B cell (primary cell): ENCODE measurements around the gene ADAMTS19. TPM values are rescaled to one million over a fixed set of nuclear protein-coding genes. Genes with fewer than 3 reads are reported as not detected.

ENCODE experiments used
- ATAC-seq: fragments of 200-7000 bp; cut with Tn5 transposase; one replicate; pipeline ENCODE4 v1.10.0; 2021; ENCODE audit warnings: low read depth, mild to moderate bottlenecking, moderate number of reproducible peaks, moderate library complexity
- CTCF ChIA-PET: fragments of 350-600 bp; sonication (Branson Sonifier 250); formaldehyde crosslinking; loops from one replicate; lab custom pipeline; 2021; ENCODE audit warnings: antibody characterized with exemption, inconsistent platforms; lab: Charles Lee
- POLR2A ChIA-PET: fragments of 350-600 bp; sonication (Branson Sonifier 250); formaldehyde crosslinking; loops from one replicate; lab custom pipeline; 2021; ENCODE audit warnings: antibody characterized with exemption; lab: Charles Lee
- DNase-seq: peaks from one replicate; pipeline ENCODE4 v3.0.0; 2013
- H2AFZ ChIP-seq: 2 replicates; pipeline ENCODE4 v1.6.1; 2012; ENCODE audit warnings: mild to moderate bottlenecking, low read depth, low read length; ENCODE audit not compliant: insufficient read depth, poor library complexity, severe bottlenecking
- H3K27ac ChIP-seq, 2 donors: 1 replicate in 1 of 2; 2 replicates in 1 of 2; pipeline ENCODE4 v1.5.1; 2012 to 2013; ENCODE audit warnings: low read length in 2 of 2, mild to moderate bottlenecking in 2 of 2, moderate library complexity in 1 of 2
- H3K27me3 ChIP-seq, 4 experiments: fragments of 200-600 bp in 1 of 4; sonication (generic) in 1 of 4; replicated peaks in 1 of 4; 1 replicate in 2 of 4; 2 replicates in 2 of 4; pipeline versions ENCODE4 v1.6.1 to v1.7.0; 2013 to 2016; ENCODE audit warnings: low read length in 3 of 4, mild to moderate bottlenecking in 2 of 4, mixed read lengths in 1 of 4, moderate library complexity in 1 of 4; ENCODE audit not compliant: insufficient read depth in 4 of 4, control insufficient read depth in 3 of 4; ENCODE audit errors: control extremely low read depth in 1 of 4
- H3K36me3 ChIP-seq, 2 experiments: replicated peaks in 1 of 2; 1 replicate in 1 of 2; 2 replicates in 1 of 2; pipeline versions ENCODE4 v1.6.1 to v1.7.1; 2013; ENCODE audit warnings: low read length in 1 of 2; ENCODE audit not compliant: insufficient read depth in 2 of 2, control insufficient read depth in 1 of 2; ENCODE audit errors: control extremely low read depth in 1 of 2, extremely low read depth in 1 of 2
- H3K4me1 ChIP-seq, 2 donors: fragments of 200-600 bp in 1 of 2; sonication (generic) in 1 of 2; 1 replicate in 1 of 2; 2 replicates in 1 of 2; pipeline versions ENCODE4 v1.5.1 to v1.6.1; 2013 to 2017; ENCODE audit warnings: low read length in 2 of 2; ENCODE audit not compliant: control insufficient read depth in 2 of 2, insufficient read depth in 2 of 2
- H3K4me2 ChIP-seq: replicated peaks from 2 replicates; pipeline ENCODE3; 2012; ENCODE audit warnings: mild to moderate bottlenecking, low read depth, low read length; ENCODE audit not compliant: poor library complexity, severe bottlenecking
- H3K4me3 ChIP-seq, 5 experiments: fragments of 200-600 bp in 1 of 5; sonication (generic) in 1 of 5; 1 replicate in 3 of 5; 2 replicates in 2 of 5; pipeline versions ENCODE4 v1.5.1 to v1.7.0; 2011 to 2016; ENCODE audit warnings: low read length in 4 of 5, mild to moderate bottlenecking in 4 of 5, low read depth in 2 of 5, control low read depth in 1 of 5, moderate library complexity in 1 of 5; ENCODE audit not compliant: insufficient read depth in 1 of 5; ENCODE audit errors: control extremely low read depth in 1 of 5, extremely low read depth in 1 of 5
- H3K79me2 ChIP-seq: fragments of 200-600 bp; sonication (generic); one replicate; pipeline ENCODE4 v1.6.0; 2016; ENCODE audit warnings: low read length; ENCODE audit not compliant: control insufficient read depth, insufficient read depth
- H3K9ac ChIP-seq: fragments of 200-600 bp; sonication (generic); 2 replicates; pipeline ENCODE4 v1.6.1; 2017; ENCODE audit warnings: mild to moderate bottlenecking, low read length, moderate library complexity
- H3K9me3 ChIP-seq, 3 donors: one replicate each; pipeline versions ENCODE4 v1.6.1 to v1.7.1; 2013; ENCODE audit warnings: low read length in 2 of 3; ENCODE audit not compliant: control insufficient read depth in 2 of 3, insufficient read depth in 1 of 3; ENCODE audit errors: control extremely low read depth in 1 of 3
- H4K20me1 ChIP-seq: 2 replicates; pipeline ENCODE4 v1.6.0; 2012; ENCODE audit warnings: mild to moderate bottlenecking, low read length; ENCODE audit not compliant: insufficient read depth, control insufficient read depth, poor library complexity, severe bottlenecking
- H3K27ac Mint-ChIP-seq: one replicate; pipeline ENCODE4 v1.8.0; 2021; ENCODE audit warnings: mixed read lengths
- H3K27me3 Mint-ChIP-seq: one replicate; pipeline ENCODE4 v1.8.0; 2021; ENCODE audit warnings: mixed read lengths
- H3K4me1 Mint-ChIP-seq: one replicate; pipeline ENCODE4 v1.8.0; 2021; ENCODE audit warnings: mixed read lengths
- H3K4me3 Mint-ChIP-seq: one replicate; pipeline ENCODE4 v1.8.0; 2021; ENCODE audit warnings: mixed read lengths
- H3K9me3 Mint-ChIP-seq: one replicate; pipeline ENCODE4 v1.8.0; 2022; ENCODE audit warnings: mixed read lengths; ENCODE audit not compliant: insufficient read depth
- EZH2 ChIP-seq: IDR thresholded peaks from 2 replicates; pipeline ENCODE4 v1.6.1; 2012; ENCODE audit warnings: borderline replicate concordance, low read depth, mild to moderate bottlenecking, moderate library complexity, low read length; ENCODE audit not compliant: insufficient read depth, poor library complexity, severe bottlenecking
- WGBS: methylation state at CpG from one replicate; pipeline ENCODE4 v1.1.5; 2013; ENCODE audit warnings: missing lambda C conversion rate; ENCODE audit not compliant: insufficient coverage; 5-methylcytosine and 5-hydroxymethylcytosine counted together
- intact Hi-C: fragments of 100-400 bp; cut with micrococcal nuclease; formaldehyde crosslinking; loops from one replicate; pipeline ENCODE4 v1.10.0; 2022
- polyA plus RNA-seq: library from polyadenylated mRNA; depleted of rRNA; stranded (reverse); fragments of >200 nt; gene quantifications from 2 replicates; pipeline ENCODE4 v1.2.3, GENCODE V29; 2012
- total RNA-seq, 2 donors: library from RNA; stranded (reverse); fragments of 120-200 nt in 1 of 2; gene quantifications; 1 replicate in 1 of 2; 2 replicates in 1 of 2; pipeline versions ENCODE4 v1.2.3 to v1.2.4, GENCODE V29; 2013 to 2022
- TF ChIP-seq, protein P1 (sequence below): fragments of 200-600 bp; IDR thresholded peaks from one replicate; pipeline ENCODE4 v1.8.0; 2022; ENCODE audit warnings: antibody characterized with exemption, mild to moderate bottlenecking

Gene ADAMTS19
- total and polyA plus RNA-seq, 2 donors (not counting 1 experiment from before 2014, with no cell fraction given), result not detected

DNA sequence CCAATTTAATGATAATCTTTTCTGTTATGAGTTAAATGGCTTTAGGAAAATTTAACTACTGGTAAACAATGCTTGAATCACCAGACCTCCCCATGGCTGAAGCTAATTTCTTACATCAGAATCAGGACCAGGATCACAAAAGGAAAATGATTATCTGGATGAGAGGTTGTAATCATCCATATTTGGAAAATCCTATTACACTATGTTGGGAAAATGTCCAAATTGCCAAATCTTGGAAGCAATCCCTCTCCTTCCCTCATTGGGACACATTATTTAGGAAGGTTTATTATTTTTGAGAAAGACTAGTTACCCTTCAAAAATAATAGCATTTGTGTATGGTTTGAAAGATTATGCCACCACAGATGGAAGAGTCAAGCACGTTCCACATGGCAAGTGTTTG, 157.1 kb downstream of the ADAMTS19 start:
- DNase-seq, result no peak
- ChIA-PET CTCF (no interaction called here), POLR2A (no interaction called here)
- Histone ChIP-seq H3K27me3 (no peaks in the 10 kb centered on the region), H3K79me2 (no peaks in the 10 kb centered on the region), H2AFZ (no peak overlapping the region), H3K4me2 (no peak overlapping the region), H4K20me1 (no peaks in the 10 kb centered on the region), H3K9ac (no peak overlapping the region), H3K4me1 (no peaks in the 10 kb centered on the region), H3K36me3 (no peaks in the 10 kb centered on the region), H3K27ac (no peak overlapping the region), H3K4me3 (no peak overlapping the region), H3K9me3 (no peaks in the 10 kb centered on the region)
- TF ChIP-seq, protein P1, sequence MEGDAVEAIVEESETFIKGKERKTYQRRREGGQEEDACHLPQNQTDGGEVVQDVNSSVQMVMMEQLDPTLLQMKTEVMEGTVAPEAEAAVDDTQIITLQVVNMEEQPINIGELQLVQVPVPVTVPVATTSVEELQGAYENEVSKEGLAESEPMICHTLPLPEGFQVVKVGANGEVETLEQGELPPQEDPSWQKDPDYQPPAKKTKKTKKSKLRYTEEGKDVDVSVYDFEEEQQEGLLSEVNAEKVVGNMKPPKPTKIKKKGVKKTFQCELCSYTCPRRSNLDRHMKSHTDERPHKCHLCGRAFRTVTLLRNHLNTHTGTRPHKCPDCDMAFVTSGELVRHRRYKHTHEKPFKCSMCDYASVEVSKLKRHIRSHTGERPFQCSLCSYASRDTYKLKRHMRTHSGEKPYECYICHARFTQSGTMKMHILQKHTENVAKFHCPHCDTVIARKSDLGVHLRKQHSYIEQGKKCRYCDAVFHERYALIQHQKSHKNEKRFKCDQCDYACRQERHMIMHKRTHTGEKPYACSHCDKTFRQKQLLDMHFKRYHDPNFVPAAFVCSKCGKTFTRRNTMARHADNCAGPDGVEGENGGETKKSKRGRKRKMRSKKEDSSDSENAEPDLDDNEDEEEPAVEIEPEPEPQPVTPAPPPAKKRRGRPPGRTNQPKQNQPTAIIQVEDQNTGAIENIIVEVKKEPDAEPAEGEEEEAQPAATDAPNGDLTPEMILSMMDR, result no peak
- TF ChIP-seq EZH2, result no peak
- Mint-ChIP-seq H3K9me3 (no peaks in the 10 kb centered on the region), H3K27me3 (no peaks in the 10 kb centered on the region), H3K4me1 (no peaks in the 10 kb centered on the region), H3K4me3 (no peak overlapping the region), H3K27ac (no peak overlapping the region)
- WGBS, result 83% methylated on average over 1 of the region's 1 CpG
- intact Hi-C loops, result no loop called here
- no peak for ATAC-seq

DNA sequence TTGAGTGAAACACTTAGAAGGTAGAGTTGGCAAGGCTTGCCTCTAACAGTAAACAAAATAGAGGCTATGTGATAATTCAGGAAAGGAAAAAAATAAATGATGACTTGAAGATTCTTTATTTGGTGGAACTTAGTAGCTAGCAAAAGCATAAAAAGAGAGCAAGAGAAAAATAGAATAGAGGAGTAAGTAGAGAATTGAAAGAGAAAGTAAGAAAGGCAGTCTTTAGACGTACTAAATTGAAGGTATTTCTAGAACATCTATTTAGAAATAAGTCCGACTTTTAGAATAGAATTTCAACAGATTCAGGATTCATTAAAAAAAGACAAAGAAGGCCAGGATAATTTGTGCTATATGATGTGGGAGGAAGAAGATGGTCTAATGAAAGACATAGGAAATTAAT, 159.7 kb downstream of the ADAMTS19 start:
- CTCF ChIA-PET, result no interaction called here
- intact Hi-C loops, result no loop called here

More for the DNA sequence above, 159.7 kb downstream of the ADAMTS19 start:
- Mint-ChIP-seq H3K4me1 (no peaks in the 10 kb centered on the region), H3K27ac (no peak overlapping the region), H3K27me3 (no peaks in the 10 kb centered on the region), H3K9me3 (no peaks in the 10 kb centered on the region), H3K4me3 (no peak overlapping the region)
- H3K4me3 ChIP-seq, result no peak overlapping the region
- H3K36me3 ChIP-seq, result no peaks in the 10 kb centered on the region
- no CpG with 5 or more reads among the region's 2 CpGs for WGBS
- H3K9ac ChIP-seq, result no peak overlapping the region
- H3K79me2 ChIP-seq, result no peaks in the 10 kb centered on the region
- no peaks in the 10 kb centered on the region for H3K9me3 ChIP-seq
- H4K20me1 ChIP-seq, result no peaks in the 10 kb centered on the region
- no peak for ATAC-seq
- H3K4me2 ChIP-seq, result no peak overlapping the region
- H2AFZ ChIP-seq, result no peak overlapping the region
- no peak overlapping the region for H3K27ac ChIP-seq
- POLR2A ChIA-PET, result no interaction called here
- no peak for DNase-seq
- TF ChIP-seq, protein P1, result no peak
- TF ChIP-seq EZH2, result no peak
- H3K4me1 ChIP-seq, result no peaks in the 10 kb centered on the region
- H3K27me3 ChIP-seq, result no peaks in the 10 kb centered on the region
